Embryonic facial prominence (tissue), 1 donor: Measurements from ENCODE around the gene COL13A1.
A peak's percentile ranks its signal among the peaks of the same experiment; 100 is the strongest.

Experiments
- DNase-seq: peaks from one replicate; pipeline ENCODE4 v3.0.0-alpha.2; 2016; ENCODE audit errors: extremely low spot score

The COL13A1 gene

GRCh38 chr10:69963835-69964710 is 162.4 kb downstream of the COL13A1 start:
- no peak for DNase-seq

GRCh38 chr10:69965086-69965485 is 163.4 kb downstream of the COL13A1 start:
- no peak for DNase-seq

GRCh38 chr10:69965919-69966662 is 164.4 kb downstream of the COL13A1 start:
- no peak for DNase-seq

- no peak for DNase-seq
These were observed 167.1 kb downstream of the COL13A1 start for GRCh38 chr10:69968830-69969229.

GRCh38 chr10:69969977-69970376 is 168.3 kb downstream of the COL13A1 start:
- DNase-seq, result no peak

GRCh38 chr10:69972981-69973397 is 171.3 kb downstream of the COL13A1 start:
- no peak for DNase-seq

- no peak for DNase-seq
These were observed 172.0 kb downstream of the COL13A1 start for GRCh38 chr10:69973678-69974077.

- DNase-seq, result peak; percentile 37
These were observed 172.9 kb downstream of the COL13A1 start for GRCh38 chr10:69974551-69975155.

GRCh38 chr10:69976795-69977546 is 175.3 kb downstream of the COL13A1 start:
- DNase-seq, result no peak

- DNase-seq, result no peak
These were observed 177.5 kb downstream of the COL13A1 start for GRCh38 chr10:69979174-69979573.

GRCh38 chr10:69980672-69981071 is 179.0 kb downstream of the COL13A1 start:
- DNase-seq, result no peak

GRCh38 chr10:69988094-69988493 is 186.4 kb downstream of the COL13A1 start:
- DNase-seq, result no peak

- no peak for DNase-seq
These were observed 189.4 kb downstream of the COL13A1 start for GRCh38 chr10:69991151-69991550.

- no peak for DNase-seq
These were observed 192.6 kb downstream of the COL13A1 start for GRCh38 chr10:69994262-69994661.

GRCh38 chr10:69996611-69997010 is 194.9 kb downstream of the COL13A1 start:
- DNase-seq, result no peak

- DNase-seq, result no peak
These were observed 198.6 kb downstream of the COL13A1 start for GRCh38 chr10:70000262-70000661.

- DNase-seq, result no peak
These were observed 205.6 kb downstream of the COL13A1 start for GRCh38 chr10:70007116-70007820.
